ENCODE results near the gene PAX7. TPM values are rescaled to one million over a fixed set of nuclear protein-coding genes. Genes with fewer than 3 reads are reported as not detected.

The PAX7 gene
- total RNA-seq, 2 donors from 2014 or later: 0.32 TPM; not detected in 1

DNA sequence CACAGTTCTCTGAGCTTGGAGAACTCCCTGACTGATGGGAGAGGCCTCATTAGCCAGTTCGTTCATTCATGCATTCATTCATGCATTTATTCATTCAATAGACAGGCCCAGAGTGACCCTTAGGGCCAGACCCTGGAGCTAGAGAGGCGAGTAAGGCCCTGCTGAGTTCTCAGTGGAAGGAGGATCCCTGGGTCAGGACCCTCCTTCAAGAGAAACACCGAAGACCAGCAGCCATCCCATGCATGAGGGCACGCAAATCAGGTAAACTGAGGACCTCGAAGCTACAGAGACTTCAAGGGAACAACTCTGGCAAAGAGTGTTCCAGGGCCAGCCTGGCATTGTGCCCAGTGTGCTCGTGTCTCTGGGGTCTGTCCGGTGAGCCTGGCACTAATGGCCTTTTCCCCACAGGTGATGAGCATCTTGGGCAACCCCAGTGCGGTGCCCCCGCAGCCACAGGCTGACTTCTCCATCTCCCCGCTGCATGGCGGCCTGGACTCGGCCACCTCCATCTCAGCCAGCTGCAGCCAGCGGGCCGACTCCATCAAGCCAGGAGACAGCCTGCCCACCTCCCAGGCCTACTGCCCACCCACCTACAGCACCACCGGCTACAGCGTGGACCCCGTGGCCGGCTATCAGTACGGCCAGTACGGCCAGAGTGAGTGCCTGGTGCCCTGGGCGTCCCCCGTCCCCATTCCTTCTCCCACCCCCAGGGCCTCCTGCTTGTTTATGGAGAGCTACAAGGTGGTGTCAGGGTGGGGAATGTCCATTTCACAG lies 104.8 kb downstream of the PAX7 start:
- intact Hi-C loops (cut with DNase I): no loop called here
- Histone ChIP-seq H3K27me3 (replicated peaks; ENCODE audit: insufficient read depth) (peaks cover 10% of the 10 kb centered on the region), H3K36me3 (no peaks in the 10 kb centered on the region), H3K27ac (no peak overlapping the region), H3K9me3 (no peaks in the 10 kb centered on the region), H3K4me3 (no peak overlapping the region), H3K4me1 (replicated peaks) (no peaks in the 10 kb centered on the region)
- TF ChIP-seq POLR2A (IDR thresholded peaks at IDR 0.05) (no peak), POLR2AphosphoS5 (IDR thresholded peaks at IDR 0.05) (no peak)
- TF ChIP-seq, protein P1, sequence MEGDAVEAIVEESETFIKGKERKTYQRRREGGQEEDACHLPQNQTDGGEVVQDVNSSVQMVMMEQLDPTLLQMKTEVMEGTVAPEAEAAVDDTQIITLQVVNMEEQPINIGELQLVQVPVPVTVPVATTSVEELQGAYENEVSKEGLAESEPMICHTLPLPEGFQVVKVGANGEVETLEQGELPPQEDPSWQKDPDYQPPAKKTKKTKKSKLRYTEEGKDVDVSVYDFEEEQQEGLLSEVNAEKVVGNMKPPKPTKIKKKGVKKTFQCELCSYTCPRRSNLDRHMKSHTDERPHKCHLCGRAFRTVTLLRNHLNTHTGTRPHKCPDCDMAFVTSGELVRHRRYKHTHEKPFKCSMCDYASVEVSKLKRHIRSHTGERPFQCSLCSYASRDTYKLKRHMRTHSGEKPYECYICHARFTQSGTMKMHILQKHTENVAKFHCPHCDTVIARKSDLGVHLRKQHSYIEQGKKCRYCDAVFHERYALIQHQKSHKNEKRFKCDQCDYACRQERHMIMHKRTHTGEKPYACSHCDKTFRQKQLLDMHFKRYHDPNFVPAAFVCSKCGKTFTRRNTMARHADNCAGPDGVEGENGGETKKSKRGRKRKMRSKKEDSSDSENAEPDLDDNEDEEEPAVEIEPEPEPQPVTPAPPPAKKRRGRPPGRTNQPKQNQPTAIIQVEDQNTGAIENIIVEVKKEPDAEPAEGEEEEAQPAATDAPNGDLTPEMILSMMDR (IDR thresholded peaks at IDR 0.05): no peak
- WGBS: 92% methylated on average over 22 of the region's 22 CpGs
- no peak for DNase-seq (ENCODE audit: low spot score)

DNA sequence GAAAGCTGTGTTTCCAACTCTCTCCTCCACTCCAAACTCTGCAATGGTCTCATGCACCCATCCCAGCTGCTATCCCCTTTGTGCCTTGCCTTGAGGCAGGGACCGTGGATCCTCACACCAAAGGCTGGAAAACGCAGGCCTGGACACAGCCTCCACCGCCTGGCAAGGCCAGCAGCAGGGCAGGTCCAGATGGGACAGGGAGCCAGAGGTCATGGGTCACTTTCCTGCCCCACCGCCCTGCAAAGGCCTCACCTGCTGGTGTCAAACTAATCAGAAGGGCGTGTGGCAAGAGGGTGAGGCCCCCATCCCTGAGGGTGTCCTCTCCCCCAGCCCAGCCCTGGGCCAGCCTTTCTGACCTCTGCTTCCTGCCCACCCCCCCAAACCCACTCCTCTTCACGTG lies 106.3 kb downstream of the PAX7 start:
- Histone ChIP-seq H3K4me3 (no peak overlapping the region), H3K9me3 (no peaks in the 10 kb centered on the region), H3K36me3 (no peaks in the 10 kb centered on the region), H3K4me1 (replicated peaks) (no peaks in the 10 kb centered on the region), H3K27ac (no peak overlapping the region), H3K27me3 (replicated peaks; ENCODE audit: insufficient read depth) (peaks cover 10% of the 10 kb centered on the region)
- WGBS: 73% methylated on average over 6 of the region's 6 CpGs
- intact Hi-C loops (cut with DNase I): no loop called here
- TF ChIP-seq POLR2AphosphoS5 (IDR thresholded peaks at IDR 0.05) (no peak), POLR2A (IDR thresholded peaks at IDR 0.05) (no peak)
- TF ChIP-seq, protein P1 (IDR thresholded peaks at IDR 0.05): no peak
- no peak for DNase-seq (ENCODE audit: low spot score)

DNA sequence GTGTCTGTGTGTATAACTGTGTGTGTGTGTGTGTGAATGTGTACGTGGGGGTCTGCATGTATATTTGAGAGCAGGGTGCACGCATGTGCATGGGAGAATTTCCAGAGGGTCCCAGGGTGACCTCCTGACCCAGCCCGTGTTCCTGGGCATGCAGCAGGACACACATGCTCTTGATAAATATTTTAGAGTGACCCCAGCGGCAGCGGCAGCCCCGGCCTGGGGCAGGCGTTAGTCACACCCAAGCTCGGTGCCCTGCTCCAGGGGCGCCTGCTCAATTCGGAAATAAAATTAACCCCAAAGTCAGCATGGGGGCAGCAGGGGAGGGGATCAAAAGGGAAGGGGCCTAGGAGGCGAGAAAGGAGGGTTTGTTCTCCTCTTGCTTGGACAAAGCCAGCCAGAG lies 107.5 kb downstream of the PAX7 start:
- TF ChIP-seq, protein P1 (IDR thresholded peaks at IDR 0.05): no peak
- TF ChIP-seq POLR2AphosphoS5 (IDR thresholded peaks at IDR 0.05): no peak
- TF ChIP-seq POLR2A (IDR thresholded peaks at IDR 0.05): no peak
- H3K36me3 ChIP-seq: no peaks in the 10 kb centered on the region
- intact Hi-C loops (cut with DNase I): no loop called here
- H3K27me3 ChIP-seq (replicated peaks; ENCODE audit: insufficient read depth): peaks cover 10% of the 10 kb centered on the region
- no peak for DNase-seq (ENCODE audit: low spot score)
- no peak overlapping the region for H3K27ac ChIP-seq
- H3K4me1 ChIP-seq (replicated peaks): no peaks in the 10 kb centered on the region
- H3K4me3 ChIP-seq: no peak overlapping the region
- WGBS: 59% methylated on average over 11 of the region's 11 CpGs
- H3K9me3 ChIP-seq: no peaks in the 10 kb centered on the region

DNA sequence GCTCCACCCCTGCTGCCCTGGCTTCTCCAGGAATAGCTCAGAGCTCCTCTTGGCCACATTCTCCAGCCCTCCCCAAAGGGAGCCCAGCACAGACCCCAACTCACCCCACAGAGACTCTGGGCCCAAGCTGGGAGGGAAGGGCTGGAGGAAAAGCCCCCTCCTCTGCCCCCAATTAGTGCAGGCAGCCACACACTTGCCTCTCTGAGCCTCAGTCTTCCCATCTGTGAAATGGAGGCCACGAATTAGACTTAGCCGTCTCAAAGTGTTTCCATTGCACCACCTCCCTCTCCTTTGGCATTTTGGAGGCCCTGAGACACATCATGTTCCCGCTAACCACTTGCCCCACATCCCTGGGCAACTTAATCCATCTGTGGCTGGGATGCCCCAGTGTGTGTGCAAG lies 108.0 kb downstream of the PAX7 start:
- DNase-seq (ENCODE audit: low spot score): no peak

More for the DNA sequence above, 108.0 kb downstream of the PAX7 start:
- Histone ChIP-seq H3K4me3 (no peak overlapping the region), H3K9me3 (no peaks in the 10 kb centered on the region), H3K4me1 (replicated peaks) (no peaks in the 10 kb centered on the region), H3K27me3 (replicated peaks; ENCODE audit: insufficient read depth) (peaks cover 10% of the 10 kb centered on the region), H3K27ac (no peak overlapping the region), H3K36me3 (no peaks in the 10 kb centered on the region)
- WGBS: 79% methylated on average over 3 of the region's 3 CpGs
- TF ChIP-seq POLR2AphosphoS5 (IDR thresholded peaks at IDR 0.05): no peak
- TF ChIP-seq POLR2A (IDR thresholded peaks at IDR 0.05): no peak
- TF ChIP-seq, protein P1 (IDR thresholded peaks at IDR 0.05): no peak
- intact Hi-C loops (cut with DNase I): no loop called here

All from prostate gland (tissue), 2 donors.